ENCODE measurements around the gene GTF2I.
"Not testable (repeated sequence)": the region's sequence is repeated elsewhere in the genome, so short reads cannot be mapped to it uniquely, and the experiment has no call there.

GTF2I gene

GRCh38 chr7:74661836-74662794 lies 4.6 kb downstream of the GTF2I start:
- H3K4me3 ChIP-seq (ENCODE audit: low read depth, low read length): not testable (repeated sequence)

GRCh38 chr7:74665296-74665938 lies 7.9 kb downstream of the GTF2I start:
- H3K9me3 ChIP-seq (ENCODE audit: severe bottlenecking): no peaks in the 10 kb centered on the region
- no peak overlapping the region for H3K4me3 ChIP-seq (ENCODE audit: low read depth, low read length)
- no peak for DNase-seq
- H3K36me3 ChIP-seq: peaks cover 71% of the 10 kb centered on the region
- no peaks in the 10 kb centered on the region for H3K27me3 ChIP-seq (ENCODE audit: insufficient read depth, low read depth, severe bottlenecking)
- no peak overlapping the region for H3K27ac ChIP-seq
- no peak for TF ChIP-seq CTCF (IDR thresholded peaks at IDR 0.05; ENCODE audit: low read depth, low read length)

More at GRCh38 chr7:74661836-74662794, 4.6 kb downstream of the GTF2I start:
- 0 out of 2 replicates have a peak, but pooled peaks have one; percentile 3 for TF ChIP-seq CTCF (IDR thresholded peaks at IDR 0.05; ENCODE audit: low read depth, low read length)
- H3K9me3 ChIP-seq (ENCODE audit: severe bottlenecking); DNase-seq; H3K27me3 ChIP-seq (ENCODE audit: insufficient read depth, low read depth, severe bottlenecking); H3K27ac ChIP-seq: not testable (repeated sequence)
- H3K36me3 ChIP-seq: peaks cover 78% of the 10 kb centered on the region

DNA sequence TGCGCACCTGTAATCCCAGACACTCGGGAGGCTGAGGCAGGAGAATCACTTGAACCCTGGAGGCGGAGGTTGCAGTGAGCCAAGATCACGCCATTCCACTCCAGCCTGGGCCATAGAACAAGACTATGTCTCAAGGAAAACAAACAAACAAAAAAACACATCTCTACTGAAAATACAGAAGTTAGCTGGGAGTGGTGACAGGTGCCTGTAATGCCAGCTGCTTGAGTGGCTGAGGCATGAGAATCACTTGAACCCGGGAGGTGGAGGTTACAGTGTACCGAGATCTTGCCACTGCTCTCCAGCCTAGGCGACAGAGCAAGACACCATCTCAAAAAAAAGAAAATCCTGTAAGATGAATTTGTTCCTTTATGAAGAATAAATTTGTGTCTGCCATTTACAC lies 9.5 kb downstream of the GTF2I start:
- H3K36me3 ChIP-seq: peaks cover 57% of the 10 kb centered on the region
- not testable (repeated sequence) for H3K4me3 ChIP-seq (ENCODE audit: low read depth, low read length); H3K27ac ChIP-seq; DNase-seq; H3K9me3 ChIP-seq (ENCODE audit: severe bottlenecking); H3K27me3 ChIP-seq (ENCODE audit: insufficient read depth, low read depth, severe bottlenecking)

DNA sequence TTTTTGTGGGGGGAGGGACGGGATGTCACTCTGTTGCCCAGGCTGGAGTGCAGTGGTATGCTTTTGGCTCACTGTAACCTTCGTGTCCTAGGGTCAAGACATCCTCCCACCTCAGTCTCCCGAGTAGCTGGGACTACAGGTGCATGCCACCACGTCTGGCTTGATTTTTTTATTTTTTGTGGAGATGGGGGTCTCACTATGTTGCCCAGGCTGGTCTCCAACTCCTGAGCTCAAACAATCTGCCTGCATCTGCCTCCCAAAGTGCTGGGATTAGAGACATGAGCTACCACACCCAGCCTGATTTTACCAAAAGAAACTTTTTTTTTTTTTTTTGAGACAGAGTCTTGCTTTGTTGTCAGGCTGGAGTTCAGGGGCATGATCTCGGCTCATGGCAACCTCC lies 10.0 kb downstream of the GTF2I start:
- H3K27ac ChIP-seq; H3K27me3 ChIP-seq (ENCODE audit: insufficient read depth, low read depth, severe bottlenecking); H3K4me3 ChIP-seq (ENCODE audit: low read depth, low read length); DNase-seq; H3K9me3 ChIP-seq (ENCODE audit: severe bottlenecking): not testable (repeated sequence)
- H3K36me3 ChIP-seq: peaks cover 57% of the 10 kb centered on the region

DNA sequence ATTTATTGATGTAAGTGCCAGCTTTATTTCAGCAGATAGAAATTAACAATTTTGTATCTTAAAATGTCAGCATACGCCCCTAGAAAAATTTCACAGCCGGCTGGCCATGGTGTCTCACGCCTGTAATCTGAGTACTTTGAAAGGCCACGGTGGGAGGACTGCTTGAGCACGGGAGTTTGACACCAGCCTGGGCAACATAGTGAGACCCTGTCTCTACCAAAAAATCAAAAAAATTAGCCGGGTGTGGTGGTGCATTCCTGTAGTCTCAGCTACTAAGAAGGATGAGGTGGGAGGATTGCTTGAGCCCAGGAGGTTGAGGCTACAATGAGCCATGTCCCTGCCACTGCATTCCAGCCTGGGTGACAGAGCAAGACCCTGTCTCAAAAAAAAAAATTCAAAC lies 14.1 kb downstream of the GTF2I start:
- DNase-seq: no peak
- TF ChIP-seq CTCF (IDR thresholded peaks at IDR 0.05; ENCODE audit: low read depth, low read length): no peak
- H3K36me3 ChIP-seq: peaks cover 36% of the 10 kb centered on the region

DNA sequence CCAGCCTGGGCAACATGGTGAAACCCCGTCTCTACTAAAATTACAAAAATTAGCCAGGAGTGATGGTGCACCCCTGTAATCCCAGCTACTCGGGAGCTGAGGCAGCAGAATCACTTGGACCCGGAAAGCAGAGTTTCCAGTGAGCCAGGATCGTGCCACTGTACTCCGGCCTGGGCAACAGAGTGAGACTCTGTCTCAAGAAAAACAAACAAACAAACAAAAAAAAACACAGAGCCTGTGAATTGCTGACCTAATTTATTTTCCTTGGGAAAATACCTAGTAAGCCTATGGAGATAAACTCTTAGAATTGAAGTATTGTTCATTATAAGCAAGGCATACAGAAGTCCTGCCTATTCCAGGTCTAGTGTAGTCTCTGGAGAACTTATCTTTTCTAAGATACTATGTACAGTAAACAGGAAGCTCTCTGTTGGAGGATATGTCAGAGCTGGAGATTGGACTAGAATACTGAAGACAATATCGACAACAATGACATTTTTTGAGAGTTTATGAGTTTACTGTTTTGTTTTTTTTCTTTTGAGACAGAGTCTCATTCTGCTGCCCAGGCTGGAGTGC lies 14.9 kb downstream of the GTF2I start:
- H3K9me3 ChIP-seq (ENCODE audit: severe bottlenecking): no peaks in the 10 kb centered on the region
- H3K4me3 ChIP-seq (ENCODE audit: low read depth, low read length): no peak overlapping the region
- no peak overlapping the region for H3K27ac ChIP-seq
- no peak for DNase-seq
- H3K27me3 ChIP-seq (ENCODE audit: insufficient read depth, low read depth, severe bottlenecking): no peaks in the 10 kb centered on the region
- H3K36me3 ChIP-seq: peaks cover 34% of the 10 kb centered on the region
- no peak for TF ChIP-seq CTCF (IDR thresholded peaks at IDR 0.05; ENCODE audit: low read depth, low read length)

More for the DNA sequence above, 14.1 kb downstream of the GTF2I start:
- Histone ChIP-seq H3K27ac (no peak overlapping the region), H3K9me3 (ENCODE audit: severe bottlenecking) (no peaks in the 10 kb centered on the region), H3K4me3 (ENCODE audit: low read depth, low read length) (no peak overlapping the region), H3K27me3 (ENCODE audit: insufficient read depth, low read depth, severe bottlenecking) (no peaks in the 10 kb centered on the region)

Measured in WERI-Rb-1 (cell line).